ENCODE results near the gene ZNF791. TPM values are rescaled to one million over a fixed set of nuclear protein-coding genes. Genes with fewer than 3 reads are reported as not detected.
A peak's percentile ranks its signal among the peaks of the same experiment; 100 is the strongest.

The ZNF791 gene
- total RNA-seq, 1 donor from 2014 or later: 29.6 TPM

DNA sequence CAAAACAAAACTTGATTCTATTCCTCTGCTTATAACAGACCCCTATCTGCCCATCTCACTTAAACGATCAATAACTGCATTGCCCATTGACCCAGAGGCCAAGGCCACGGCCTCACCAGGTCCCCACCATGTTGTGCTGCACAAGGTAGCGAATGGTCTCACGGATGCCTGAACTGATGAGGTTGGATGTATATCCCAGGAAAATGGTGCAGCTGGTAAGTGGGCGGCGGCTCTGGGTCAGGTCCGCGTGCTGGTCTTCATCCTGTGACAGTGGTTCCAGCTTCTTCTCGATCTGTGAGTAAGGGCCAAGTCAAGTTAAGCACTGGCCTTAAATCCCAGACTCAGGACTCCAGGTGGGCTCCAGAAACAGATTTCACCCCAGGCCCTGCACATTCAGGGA, 69.3 kb downstream of the ZNF791 start:
- Histone ChIP-seq H2AFZ (ENCODE audit: low read depth, low read length) (no peak overlapping the region), H3K36me3 (ENCODE audit: insufficient read depth, low read length) (peaks cover 15% of the 10 kb centered on the region), H3K9me3 (ENCODE audit: insufficient read depth, low read depth, low read length) (no peaks in the 10 kb centered on the region), H3K9ac (ENCODE audit: low read length) (no peak overlapping the region), H3K4me3 (ENCODE audit: insufficient read depth, low read depth, low read length) (no peak overlapping the region), H3K27me3 (ENCODE audit: insufficient read depth, low read length) (no peaks in the 10 kb centered on the region), H3K4me2 (ENCODE audit: low read length) (no peak overlapping the region), H4K20me1 (ENCODE audit: insufficient read depth, low read length) (peaks cover 24% of the 10 kb centered on the region), H3K4me1 (ENCODE audit: insufficient read depth, low read length) (no peaks in the 10 kb centered on the region), H3K79me2 (ENCODE audit: insufficient read depth, low read length) (peaks cover 26% of the 10 kb centered on the region), H3K27ac (ENCODE audit: low read depth, low read length) (no peak overlapping the region)
- FAIRE-seq: no peak
- no peaks in the 10 kb centered on the region for H3K27me3 Mint-ChIP-seq (ENCODE audit: low read depth, unreplicated experiment)
- no peak for TF ChIP-seq EZH2 (IDR thresholded peaks at IDR 0.05; ENCODE audit: insufficient read depth, low read length)
- TF ChIP-seq, protein P1, sequence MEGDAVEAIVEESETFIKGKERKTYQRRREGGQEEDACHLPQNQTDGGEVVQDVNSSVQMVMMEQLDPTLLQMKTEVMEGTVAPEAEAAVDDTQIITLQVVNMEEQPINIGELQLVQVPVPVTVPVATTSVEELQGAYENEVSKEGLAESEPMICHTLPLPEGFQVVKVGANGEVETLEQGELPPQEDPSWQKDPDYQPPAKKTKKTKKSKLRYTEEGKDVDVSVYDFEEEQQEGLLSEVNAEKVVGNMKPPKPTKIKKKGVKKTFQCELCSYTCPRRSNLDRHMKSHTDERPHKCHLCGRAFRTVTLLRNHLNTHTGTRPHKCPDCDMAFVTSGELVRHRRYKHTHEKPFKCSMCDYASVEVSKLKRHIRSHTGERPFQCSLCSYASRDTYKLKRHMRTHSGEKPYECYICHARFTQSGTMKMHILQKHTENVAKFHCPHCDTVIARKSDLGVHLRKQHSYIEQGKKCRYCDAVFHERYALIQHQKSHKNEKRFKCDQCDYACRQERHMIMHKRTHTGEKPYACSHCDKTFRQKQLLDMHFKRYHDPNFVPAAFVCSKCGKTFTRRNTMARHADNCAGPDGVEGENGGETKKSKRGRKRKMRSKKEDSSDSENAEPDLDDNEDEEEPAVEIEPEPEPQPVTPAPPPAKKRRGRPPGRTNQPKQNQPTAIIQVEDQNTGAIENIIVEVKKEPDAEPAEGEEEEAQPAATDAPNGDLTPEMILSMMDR (IDR thresholded peaks at IDR 0.05; ENCODE audit: insufficient read depth, low read depth, low read length): no peak
- H3K27ac Mint-ChIP-seq (ENCODE audit: unreplicated experiment): no peak overlapping the region
- no peaks in the 10 kb centered on the region for H3K4me1 Mint-ChIP-seq (ENCODE audit: low read depth, unreplicated experiment)
- no peaks in the 10 kb centered on the region for H3K9me3 Mint-ChIP-seq (ENCODE audit: unreplicated experiment)
- peak overlapping the region; percentile 93 for H3K4me3 Mint-ChIP-seq (ENCODE audit: unreplicated experiment)
- no peak for DNase-seq (ENCODE audit: low read depth)
- H3K36me3 Mint-ChIP-seq (ENCODE audit: low read depth, unreplicated experiment): peaks cover 8% of the 10 kb centered on the region

DNA sequence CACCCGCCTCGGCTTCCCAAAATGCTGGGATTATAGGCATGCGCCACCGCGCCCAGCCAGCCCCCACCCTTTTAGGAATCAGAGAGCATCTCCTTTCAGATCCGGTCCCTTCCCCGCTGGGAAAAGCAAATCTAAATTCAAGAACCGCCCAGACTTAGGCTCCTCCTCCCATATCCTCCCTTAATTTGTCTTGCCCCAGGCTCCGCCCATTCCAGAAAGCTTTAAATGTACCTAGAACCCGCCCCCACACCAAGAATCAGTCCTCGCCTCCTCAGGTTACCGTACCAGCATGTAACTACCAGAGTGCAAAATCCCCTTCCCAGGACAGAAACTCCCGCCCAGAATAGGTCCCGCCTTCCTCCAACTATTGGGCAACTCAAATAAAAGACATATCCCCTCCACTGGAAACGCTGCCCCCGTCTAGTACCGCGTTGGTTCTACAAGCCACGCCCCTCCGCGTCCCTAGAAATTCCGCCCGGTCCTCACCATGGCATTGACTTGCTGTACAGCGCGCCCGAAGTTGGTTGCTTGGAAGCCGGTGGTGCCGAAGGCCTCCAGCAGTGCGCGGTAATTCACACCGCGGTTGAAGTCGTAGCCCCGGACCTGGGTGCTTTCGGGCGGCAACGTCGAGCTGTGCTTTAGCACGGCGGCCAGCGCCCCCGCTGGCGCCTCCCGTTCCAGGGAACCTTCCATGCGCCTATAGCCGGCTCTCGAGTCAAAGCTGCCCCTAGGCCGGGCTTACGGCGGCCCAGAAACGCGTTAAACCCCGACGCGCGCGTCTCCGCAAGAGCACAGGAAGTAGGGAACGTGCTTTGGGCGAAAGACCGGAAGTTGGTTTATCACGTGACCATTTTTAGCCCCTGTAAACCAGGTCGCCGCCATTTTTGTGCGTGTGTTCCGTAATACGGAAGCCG, 70.6 kb downstream of the ZNF791 start, which contains the start of gene DHPS:
Gene DHPS, minus strand, starts transcription at position 807 of the 914 bp plus-strand sequence. Its CDS starts 114 bp downstream, at position 693.
- no peaks in the 10 kb centered on the region for H3K27me3 Mint-ChIP-seq (ENCODE audit: low read depth, unreplicated experiment)
- Histone ChIP-seq H3K27me3 (ENCODE audit: insufficient read depth, low read length) (no peaks in the 10 kb centered on the region), H3K9me3 (ENCODE audit: insufficient read depth, low read depth, low read length) (no peaks in the 10 kb centered on the region), H3K9ac (ENCODE audit: low read length) (peak within 1 kb of the TSS; percentile 97), H3K4me3 (ENCODE audit: insufficient read depth, low read depth, low read length) (peak within 1 kb of the TSS; percentile 84), H2AFZ (ENCODE audit: low read depth, low read length) (peak within 1 kb of the TSS; percentile 90), H3K79me2 (ENCODE audit: insufficient read depth, low read length) (peaks cover 18% of the 10 kb centered on the region), H4K20me1 (ENCODE audit: insufficient read depth, low read length) (peaks cover 15% of the 10 kb centered on the region), H3K4me1 (ENCODE audit: insufficient read depth, low read length) (no peaks in the 10 kb centered on the region), H3K36me3 (ENCODE audit: insufficient read depth, low read length) (peaks cover 6% of the 10 kb centered on the region), H3K4me2 (ENCODE audit: low read length) (peak within 1 kb of the TSS; percentile 93), H3K27ac (ENCODE audit: low read depth, low read length) (peak within 1 kb of the TSS; percentile 95)
- DNase-seq (ENCODE audit: low read depth): peak; percentile 96
- FAIRE-seq: no peak
- H3K9me3 Mint-ChIP-seq (ENCODE audit: unreplicated experiment): no peaks in the 10 kb centered on the region
- no peak for TF ChIP-seq EZH2 (IDR thresholded peaks at IDR 0.05; ENCODE audit: insufficient read depth, low read length)
- TF ChIP-seq, protein P1 (IDR thresholded peaks at IDR 0.05; ENCODE audit: insufficient read depth, low read depth, low read length): no peak
- H3K27ac Mint-ChIP-seq (ENCODE audit: unreplicated experiment): peak within 1 kb of the TSS; percentile 76
- H3K4me1 Mint-ChIP-seq (ENCODE audit: low read depth, unreplicated experiment): no peaks in the 10 kb centered on the region
- H3K36me3 Mint-ChIP-seq (ENCODE audit: low read depth, unreplicated experiment): peaks cover 7% of the 10 kb centered on the region
- H3K4me3 Mint-ChIP-seq (ENCODE audit: unreplicated experiment): peak within 1 kb of the TSS; percentile 93

Other genes with a start within 250 kb of the ZNF791 start
- 0.38 and 0.95 TPM in 2 replicates for gene ZNF442, start 245.2 kb upstream of the ZNF791 start, total RNA-seq
- gene ZNF799, start 209.6 kb upstream of the ZNF791 start, total RNA-seq: 1.7 and 3.2 TPM in 2 replicates
- gene ZNF443, start 169.9 kb upstream of the ZNF791 start, total RNA-seq: 2.5 and 4.3 TPM in 2 replicates
- gene ZNF709, start 126.1 kb upstream of the ZNF791 start, total RNA-seq: 2.3 and 2.8 TPM in 2 replicates
- 9.7 and 11.5 TPM in 2 replicates for gene ZNF564, start 59.4 kb upstream of the ZNF791 start, total RNA-seq
- 8.2 and 12.5 TPM in 2 replicates for gene ZNF490, start 107 bp upstream of the ZNF791 start, total RNA-seq
- gene MAN2B1, start 55.8 kb downstream of the ZNF791 start, total RNA-seq: 105 and 129 TPM in 2 replicates
- 10.0 and 13.3 TPM in 2 replicates for gene WDR83, start 55.9 kb downstream of the ZNF791 start, total RNA-seq
- gene DHPS, start 71.0 kb downstream of the ZNF791 start, total RNA-seq: 43.4 and 47.6 TPM in 2 replicates
- not detected in 2 replicates for gene GNG14, start 77.1 kb downstream of the ZNF791 start, total RNA-seq
- gene FBXW9, start 85.7 kb downstream of the ZNF791 start, total RNA-seq: 9.9 and 11.6 TPM in 2 replicates
- 69.8 and 76.3 TPM in 2 replicates for gene TNPO2, start 113.0 kb downstream of the ZNF791 start, total RNA-seq
- gene TRIR, start 123.8 kb downstream of the ZNF791 start, total RNA-seq: 172 and 178 TPM in 2 replicates
- 63.0 and 66.8 TPM in 2 replicates for gene GET3, start 126.6 kb downstream of the ZNF791 start, total RNA-seq
- gene BEST2, start 140.9 kb downstream of the ZNF791 start, total RNA-seq: not detected in 2 replicates
- gene HOOK2, start 164.6 kb downstream of the ZNF791 start, total RNA-seq: 21.7 and 25.9 TPM in 2 replicates
- gene JUNB, start 180.6 kb downstream of the ZNF791 start, total RNA-seq: 101 and 126 TPM in 2 replicates
- gene PRDX2, start 190.9 kb downstream of the ZNF791 start, total RNA-seq: 145 and 166 TPM in 2 replicates
- 3.6 and 4.5 TPM in 2 replicates for gene THSD8, start 191.1 kb downstream of the ZNF791 start, total RNA-seq
- 5.4 and 10.5 TPM in 2 replicates for gene RNASEH2A, start 195.7 kb downstream of the ZNF791 start, total RNA-seq
- gene RTBDN, start 223.7 kb downstream of the ZNF791 start, total RNA-seq: not detected in 2 replicates
- gene MAST1, start 227.6 kb downstream of the ZNF791 start, total RNA-seq: 5.4 and 6.3 TPM in 2 replicates

Measured in astrocyte (in vitro differentiated cells and primary cell).